Astrocyte (in vitro differentiated cells and primary cell): ENCODE measurements around the gene AKAP13.

Source experiments
- CTCF ChIP-seq: IDR thresholded peaks from 2 replicates; pipeline ENCODE4 v1.5.1; 2011; ENCODE audit warnings: low read depth, mild to moderate bottlenecking, inconsistent platforms, low read length, moderate library complexity; ENCODE audit not compliant: insufficient read depth
- EZH2 ChIP-seq: IDR thresholded peaks from 2 replicates; pipeline ENCODE4 v1.6.1; 2012; ENCODE audit warnings: mild to moderate bottlenecking, low read length, inconsistent platforms; ENCODE audit not compliant: insufficient read depth

- no peak for TF ChIP-seq CTCF
- TF ChIP-seq EZH2: no peak
Measured at GRCh38 chr15:85495096-85495495, 114.7 kb downstream of the AKAP13 start.
